ENCODE data around the gene HSPBP1. TPM values are rescaled to one million over a fixed set of nuclear protein-coding genes. Genes with fewer than 3 reads are reported as not detected.

HSPBP1 gene
- total and polyA plus RNA-seq, 2 donors (not counting 3 experiments of a cell fraction or from before 2014, with no cell fraction given): 30.4 to 47.5 TPM

DNA sequence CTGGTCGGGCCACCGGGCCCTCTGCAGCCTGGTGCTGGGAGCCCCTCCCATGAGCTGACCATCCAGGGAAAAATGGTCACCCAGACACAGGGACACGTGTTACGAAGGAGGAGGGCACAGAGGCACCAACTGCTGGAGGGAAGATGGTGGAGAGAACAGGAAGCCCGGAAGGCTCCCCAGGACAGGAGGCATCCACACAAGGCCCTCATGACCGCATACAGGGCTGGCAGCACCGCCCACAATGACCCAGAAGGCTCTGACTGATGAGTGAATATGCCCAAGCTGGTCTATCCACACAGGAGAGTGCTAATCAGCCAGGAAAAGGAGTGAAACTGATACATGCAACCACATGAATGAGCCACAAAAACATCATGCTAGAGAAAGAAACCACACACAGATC is 37.4 kb downstream of the HSPBP1 start:
- Histone ChIP-seq H3K9ac (replicated peaks; ENCODE audit: extremely low read depth, insufficient read depth, low read length) (no peak overlapping the region), H4K20me1 (replicated peaks; ENCODE audit: control insufficient read depth, extremely low read depth, insufficient read depth, low read length) (no peaks in the 10 kb centered on the region), H3K27me3 (ENCODE audit: control insufficient read depth in 2 of 2, insufficient read depth in 2 of 2, low read length in 2 of 2) (no peaks in the 10 kb centered on the region), H2AFZ (ENCODE audit: low read depth, low read length) (no peak overlapping the region), H3K4me1 (ENCODE audit: control insufficient read depth, extremely low read depth, insufficient read depth, low read length) (no peaks in the 10 kb centered on the region), H3K4me3 (replicated peaks in 1 of 3; ENCODE audit: insufficient read depth in 1 of 3, low read depth in 1 of 3, low read length in 3 of 3) (no peak overlapping the region), H3K9me3 (replicated peaks; ENCODE audit: control insufficient read depth, insufficient read depth, low read length) (no peaks in the 10 kb centered on the region), H3K9me1 (replicated peaks; ENCODE audit: control insufficient read depth, extremely low read depth, insufficient read depth, low read length) (no peaks in the 10 kb centered on the region), H3K36me3 (ENCODE audit: control insufficient read depth in 2 of 2, extremely low read depth in 1 of 2, insufficient read depth in 2 of 2, low read length in 2 of 2) (peaks cover 13 to 69% of the 10 kb centered on the region in 2 experiments), H3K4me2 (ENCODE audit: insufficient read depth, low read length) (no peak overlapping the region), H3K27ac (ENCODE audit: insufficient read depth, low read depth, low read length) (no peak overlapping the region), H3K79me2 (ENCODE audit: control insufficient read depth, insufficient read depth, low read length) (peaks cover 7% of the 10 kb centered on the region)
- no peak for TF ChIP-seq MYC (IDR thresholded peaks at IDR 0.05; ENCODE audit: low read depth, low read length)
- no peak for TF ChIP-seq POLR2AphosphoS5 (IDR thresholded peaks at IDR 0.05; ENCODE audit: insufficient read depth, low read depth, low read length)
- DNase-seq (ENCODE audit: low read depth, low spot score): no peak
- POLR2A ChIA-PET: no interaction called here
- CTCF ChIA-PET: no interaction called here
- no peak for FAIRE-seq
- intact Hi-C loops (cut with micrococcal nuclease): no loop called here
- dilution Hi-C loops (cut with MboI; ENCODE audit: extremely low pct_ligation_motif_present, low sequenced_read_pairs): no loop called here
- no TSS peak for BruUV-seq (replicated peaks)

DNA sequence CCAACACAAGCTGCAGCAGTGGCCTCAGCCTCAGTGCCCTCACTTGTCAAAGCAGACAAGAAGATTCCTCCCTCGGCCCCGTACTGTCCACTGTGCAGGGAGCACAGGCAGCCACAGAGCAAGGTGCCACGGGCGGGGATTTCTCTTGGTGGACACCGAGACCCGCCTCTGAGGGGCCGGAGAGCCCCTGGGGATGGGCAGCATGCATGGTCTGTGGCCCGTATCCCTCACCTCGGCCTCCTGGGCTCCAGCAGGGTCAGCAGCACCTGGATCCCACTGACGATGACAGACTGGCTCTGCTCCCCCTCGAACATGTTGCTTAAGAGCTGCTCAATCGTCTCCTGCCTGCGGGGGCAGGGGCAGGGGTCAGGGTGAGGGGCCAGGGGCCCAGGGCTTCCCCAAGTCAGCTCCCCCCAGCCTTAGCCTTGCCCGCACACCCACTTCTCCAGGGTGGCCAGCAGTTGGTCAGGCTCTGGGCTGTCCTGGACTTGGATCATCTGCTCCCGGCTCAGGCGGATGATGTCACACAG is 37.9 kb downstream of the HSPBP1 start:
- Histone ChIP-seq H4K20me1 (replicated peaks; ENCODE audit: control insufficient read depth, extremely low read depth, insufficient read depth, low read length) (no peaks in the 10 kb centered on the region), H3K9me3 (replicated peaks; ENCODE audit: control insufficient read depth, insufficient read depth, low read length) (no peaks in the 10 kb centered on the region), H3K27me3 (ENCODE audit: control insufficient read depth in 2 of 2, insufficient read depth in 2 of 2, low read length in 2 of 2) (no peaks in the 10 kb centered on the region), H3K4me1 (ENCODE audit: control insufficient read depth, extremely low read depth, insufficient read depth, low read length) (no peaks in the 10 kb centered on the region), H3K9me1 (replicated peaks; ENCODE audit: control insufficient read depth, extremely low read depth, insufficient read depth, low read length) (no peaks in the 10 kb centered on the region), H3K9ac (replicated peaks; ENCODE audit: extremely low read depth, insufficient read depth, low read length) (no peak overlapping the region), H3K27ac (ENCODE audit: insufficient read depth, low read depth, low read length) (no peak overlapping the region), H3K4me2 (ENCODE audit: insufficient read depth, low read length) (no peak overlapping the region), H3K79me2 (ENCODE audit: control insufficient read depth, insufficient read depth, low read length) (peaks cover 2% of the 10 kb centered on the region), H3K4me3 (replicated peaks in 1 of 3; ENCODE audit: insufficient read depth in 1 of 3, low read depth in 1 of 3, low read length in 3 of 3) (no peak overlapping the region), H2AFZ (ENCODE audit: low read depth, low read length) (no peak overlapping the region), H3K36me3 (ENCODE audit: control insufficient read depth in 2 of 2, extremely low read depth in 1 of 2, insufficient read depth in 2 of 2, low read length in 2 of 2) (peaks cover 13 to 69% of the 10 kb centered on the region in 2 experiments)
- TF ChIP-seq, protein P1, sequence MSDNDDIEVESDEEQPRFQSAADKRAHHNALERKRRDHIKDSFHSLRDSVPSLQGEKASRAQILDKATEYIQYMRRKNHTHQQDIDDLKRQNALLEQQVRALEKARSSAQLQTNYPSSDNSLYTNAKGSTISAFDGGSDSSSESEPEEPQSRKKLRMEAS (IDR thresholded peaks at IDR 0.05; ENCODE audit: insufficient read depth, insufficient read length): no peak
- TF ChIP-seq GATA2 (IDR thresholded peaks at IDR 0.05; ENCODE audit: insufficient read depth, insufficient read length, low read depth, low read length): no peak
- no peak for TF ChIP-seq JUN (IDR thresholded peaks at IDR 0.05; ENCODE audit: borderline replicate concordance, insufficient read depth, insufficient read length, low read depth)
- no peak for TF ChIP-seq POLR2A (IDR thresholded peaks at IDR 0.05; ENCODE audit: low read depth, low read length)
- TF ChIP-seq FOS (IDR thresholded peaks at IDR 0.05; ENCODE audit: borderline replicate concordance, insufficient read depth, low read length): no peak
- TF ChIP-seq MYC (IDR thresholded peaks at IDR 0.05; ENCODE audit: low read depth, low read length): no peak
- no peak for TF ChIP-seq EZH2 (IDR thresholded peaks at IDR 0.05; ENCODE audit: borderline replicate concordance, low read depth, low read length, severe bottlenecking)
- no peak for TF ChIP-seq POLR2AphosphoS5 (IDR thresholded peaks at IDR 0.05; ENCODE audit: insufficient read depth, low read depth, low read length)
- TF ChIP-seq, protein P2, sequence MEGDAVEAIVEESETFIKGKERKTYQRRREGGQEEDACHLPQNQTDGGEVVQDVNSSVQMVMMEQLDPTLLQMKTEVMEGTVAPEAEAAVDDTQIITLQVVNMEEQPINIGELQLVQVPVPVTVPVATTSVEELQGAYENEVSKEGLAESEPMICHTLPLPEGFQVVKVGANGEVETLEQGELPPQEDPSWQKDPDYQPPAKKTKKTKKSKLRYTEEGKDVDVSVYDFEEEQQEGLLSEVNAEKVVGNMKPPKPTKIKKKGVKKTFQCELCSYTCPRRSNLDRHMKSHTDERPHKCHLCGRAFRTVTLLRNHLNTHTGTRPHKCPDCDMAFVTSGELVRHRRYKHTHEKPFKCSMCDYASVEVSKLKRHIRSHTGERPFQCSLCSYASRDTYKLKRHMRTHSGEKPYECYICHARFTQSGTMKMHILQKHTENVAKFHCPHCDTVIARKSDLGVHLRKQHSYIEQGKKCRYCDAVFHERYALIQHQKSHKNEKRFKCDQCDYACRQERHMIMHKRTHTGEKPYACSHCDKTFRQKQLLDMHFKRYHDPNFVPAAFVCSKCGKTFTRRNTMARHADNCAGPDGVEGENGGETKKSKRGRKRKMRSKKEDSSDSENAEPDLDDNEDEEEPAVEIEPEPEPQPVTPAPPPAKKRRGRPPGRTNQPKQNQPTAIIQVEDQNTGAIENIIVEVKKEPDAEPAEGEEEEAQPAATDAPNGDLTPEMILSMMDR (IDR thresholded peaks at IDR 0.05; ENCODE audit: extremely low read depth in 1 of 2, insufficient read depth in 1 of 2, low read depth in 1 of 2, low read length in 2 of 2): no peak
- ChIA-PET CTCF (no interaction called here), POLR2A (no interaction called here)
- FAIRE-seq: no peak
- dilution Hi-C loops (cut with MboI; ENCODE audit: extremely low pct_ligation_motif_present, low sequenced_read_pairs) (no loop called here), intact Hi-C loops (cut with micrococcal nuclease) (no loop called here)
- no TSS peak for BruUV-seq (replicated peaks)
- DNase-seq (ENCODE audit: low read depth, low spot score): no peak
